Measurements from ENCODE around the gene TBL3.
A peak's percentile ranks its signal among the peaks of the same experiment; 100 is the strongest.

TBL3 gene

GRCh38 chr16:1971796-1972489, at the start of gene TBL3:
Gene TBL3 (plus strand): TSS chr16:1972053. CDS start chr16:1972165, 112 bp downstream.
- peak; percentile 97 to 98 for DNase-seq
- peak; percentile 97 for TF ChIP-seq POLR2A (IDR thresholded peaks at IDR 0.05; ENCODE audit: low read length)
- TF ChIP-seq GATA1 (IDR thresholded peaks at IDR 0.05; ENCODE audit: low read depth, low read length), result no peak

GRCh38 chr16:1922357-1922756, 49.5 kb upstream of the TBL3 start:
- no peak for TF ChIP-seq POLR2A (IDR thresholded peaks at IDR 0.05; ENCODE audit: low read length)
- TF ChIP-seq GATA1 (IDR thresholded peaks at IDR 0.05; ENCODE audit: low read depth, low read length), result no peak
- DNase-seq, result no peak

- TF ChIP-seq GATA1 (IDR thresholded peaks at IDR 0.05; ENCODE audit: low read depth, low read length), result no peak
- no peak for TF ChIP-seq POLR2A (IDR thresholded peaks at IDR 0.05; ENCODE audit: low read length)
- DNase-seq, result no peak
Measured at GRCh38 chr16:1923299-1924034, 48.4 kb upstream of the TBL3 start.

GRCh38 chr16:1924095-1924494, 47.8 kb upstream of the TBL3 start:
- DNase-seq, result no peak
- no peak for TF ChIP-seq POLR2A (IDR thresholded peaks at IDR 0.05; ENCODE audit: low read length)
- no peak for TF ChIP-seq GATA1 (IDR thresholded peaks at IDR 0.05; ENCODE audit: low read depth, low read length)

- no peak for DNase-seq
- no peak for TF ChIP-seq GATA1 (IDR thresholded peaks at IDR 0.05; ENCODE audit: low read depth, low read length)
- TF ChIP-seq POLR2A (IDR thresholded peaks at IDR 0.05; ENCODE audit: low read length), result no peak
Measured at GRCh38 chr16:1926271-1926670, 45.6 kb upstream of the TBL3 start.

- TF ChIP-seq POLR2A (IDR thresholded peaks at IDR 0.05; ENCODE audit: low read length), result no peak
- no peak for TF ChIP-seq GATA1 (IDR thresholded peaks at IDR 0.05; ENCODE audit: low read depth, low read length)
- no peak for DNase-seq
Measured at GRCh38 chr16:1929105-1929504, 42.7 kb upstream of the TBL3 start.

- TF ChIP-seq GATA1 (IDR thresholded peaks at IDR 0.05; ENCODE audit: low read depth, low read length) (no peak), POLR2A (IDR thresholded peaks at IDR 0.05; ENCODE audit: low read length) (no peak)
- peak; percentile 90 to 94 for DNase-seq
Measured at GRCh38 chr16:1929578-1930337, 42.1 kb upstream of the TBL3 start.

- no peak for TF ChIP-seq POLR2A (IDR thresholded peaks at IDR 0.05; ENCODE audit: low read length)
- no peak for TF ChIP-seq GATA1 (IDR thresholded peaks at IDR 0.05; ENCODE audit: low read depth, low read length)
Measured at GRCh38 chr16:1930338-1930720, 41.5 kb upstream of the TBL3 start.

GRCh38 chr16:1932050-1933028, 39.5 kb upstream of the TBL3 start:
- no peak for DNase-seq
- TF ChIP-seq POLR2A (IDR thresholded peaks at IDR 0.05; ENCODE audit: low read length), result no peak
- no peak for TF ChIP-seq GATA1 (IDR thresholded peaks at IDR 0.05; ENCODE audit: low read depth, low read length)

More at GRCh38 chr16:1930338-1930720, 41.5 kb upstream of the TBL3 start:
- DNase-seq, result no peak

GRCh38 chr16:1933097-1933661, 38.7 kb upstream of the TBL3 start:
- DNase-seq, result no peak
- TF ChIP-seq POLR2A (IDR thresholded peaks at IDR 0.05; ENCODE audit: low read length) (no peak), GATA1 (IDR thresholded peaks at IDR 0.05; ENCODE audit: low read depth, low read length) (no peak)

- TF ChIP-seq GATA1 (IDR thresholded peaks at IDR 0.05; ENCODE audit: low read depth, low read length) (no peak), POLR2A (IDR thresholded peaks at IDR 0.05; ENCODE audit: low read length) (no peak)
- no peak for DNase-seq
Measured at GRCh38 chr16:1936945-1937479, 34.8 kb upstream of the TBL3 start.

GRCh38 chr16:1938316-1938715, 33.5 kb upstream of the TBL3 start:
- TF ChIP-seq GATA1 (IDR thresholded peaks at IDR 0.05; ENCODE audit: low read depth, low read length), result no peak
- no peak for TF ChIP-seq POLR2A (IDR thresholded peaks at IDR 0.05; ENCODE audit: low read length)
- DNase-seq, result no peak

All from erythroblast (primary cell).